Epithelial cell of proximal tubule (primary cell): ENCODE results near the gene ZMIZ1. TPM values are rescaled to one million over a fixed set of nuclear protein-coding genes. Genes with fewer than 3 reads are reported as not detected.
A peak's percentile ranks its signal among the peaks of the same experiment; 100 is the strongest.

Source experiments
- DNase-seq: peaks from one replicate; pipeline ENCODE4 v3.0.0-alpha.2; 2011; ENCODE audit warnings: low read depth
- H3K4me3 ChIP-seq: 2 replicates; pipeline ENCODE4 v1.5.1; 2011; ENCODE audit warnings: low read depth, mild to moderate bottlenecking, low read length
- CTCF ChIP-seq: conservative IDR thresholded peaks from 2 replicates; pipeline ENCODE4 v1.5.1; 2012; ENCODE audit warnings: low read depth, mild to moderate bottlenecking, low read length
- total RNA-seq: library from RNA; depleted of rRNA; stranded (reverse); fragments of >200 nt; gene quantifications from 2 replicates; pipeline ENCODE4 v1.2.3, GENCODE V29; 2015

The ZMIZ1 gene
- total RNA-seq, 1 donor from 2014 or later: 21.4 TPM

GRCh38 chr10:79221110-79222051 lies 152.6 kb downstream of the ZMIZ1 start:
- TF ChIP-seq CTCF: no peak
- no peak for DNase-seq
- H3K4me3 ChIP-seq: no peak overlapping the region

GRCh38 chr10:79222186-79222585 lies 153.4 kb downstream of the ZMIZ1 start:
- TF ChIP-seq CTCF: no peak
- no peak for DNase-seq
- H3K4me3 ChIP-seq: no peak overlapping the region

- no peak overlapping the region for H3K4me3 ChIP-seq
- DNase-seq: peak; percentile 23
- no peak for TF ChIP-seq CTCF
These were observed 154.6 kb downstream of the ZMIZ1 start for GRCh38 chr10:79223091-79224048.

- TF ChIP-seq CTCF: no peak
- no peak overlapping the region for H3K4me3 ChIP-seq
- DNase-seq: no peak
These were observed 155.6 kb downstream of the ZMIZ1 start for GRCh38 chr10:79224263-79224949.

GRCh38 chr10:79224992-79225391 lies 156.2 kb downstream of the ZMIZ1 start:
- H3K4me3 ChIP-seq: no peak overlapping the region
- no peak for TF ChIP-seq CTCF
- no peak for DNase-seq

- H3K4me3 ChIP-seq: no peak overlapping the region
- TF ChIP-seq CTCF: no peak
- DNase-seq: no peak
These were observed 157.9 kb downstream of the ZMIZ1 start for GRCh38 chr10:79226391-79227245.
